LNCAP (cell line): ENCODE data around the gene WWOX.
A peak's percentile ranks its signal among the peaks of the same experiment; 100 is the strongest.

Experiments used
- TF ChIP-seq, protein P1 (sequence below): fragments of 450-650 bp; IDR thresholded peaks from 2 replicates; pipeline ENCODE4 v1.5.1; 2017; ENCODE audit warnings: mild to moderate bottlenecking

Gene WWOX

DNA sequence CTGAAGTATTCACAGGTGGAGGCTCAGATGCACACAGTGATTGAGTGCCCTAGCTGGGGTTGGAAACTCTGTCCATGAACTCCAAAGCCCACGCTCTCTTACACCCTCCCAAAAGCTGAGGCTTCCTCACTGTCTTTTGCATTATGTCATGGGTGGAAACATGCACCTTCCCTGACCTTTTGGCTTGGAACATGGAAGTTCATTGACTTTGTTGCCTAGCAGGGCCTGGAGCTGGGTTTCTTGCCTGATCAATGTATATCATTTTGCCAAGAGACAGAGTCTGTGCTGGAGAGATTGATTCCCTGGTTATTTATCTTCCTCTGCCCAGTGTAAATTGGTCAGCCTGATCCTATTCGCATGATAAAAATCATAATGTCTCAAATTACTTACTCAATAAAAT, 942.7 kb downstream of the WWOX start:
- TF ChIP-seq, protein P1, sequence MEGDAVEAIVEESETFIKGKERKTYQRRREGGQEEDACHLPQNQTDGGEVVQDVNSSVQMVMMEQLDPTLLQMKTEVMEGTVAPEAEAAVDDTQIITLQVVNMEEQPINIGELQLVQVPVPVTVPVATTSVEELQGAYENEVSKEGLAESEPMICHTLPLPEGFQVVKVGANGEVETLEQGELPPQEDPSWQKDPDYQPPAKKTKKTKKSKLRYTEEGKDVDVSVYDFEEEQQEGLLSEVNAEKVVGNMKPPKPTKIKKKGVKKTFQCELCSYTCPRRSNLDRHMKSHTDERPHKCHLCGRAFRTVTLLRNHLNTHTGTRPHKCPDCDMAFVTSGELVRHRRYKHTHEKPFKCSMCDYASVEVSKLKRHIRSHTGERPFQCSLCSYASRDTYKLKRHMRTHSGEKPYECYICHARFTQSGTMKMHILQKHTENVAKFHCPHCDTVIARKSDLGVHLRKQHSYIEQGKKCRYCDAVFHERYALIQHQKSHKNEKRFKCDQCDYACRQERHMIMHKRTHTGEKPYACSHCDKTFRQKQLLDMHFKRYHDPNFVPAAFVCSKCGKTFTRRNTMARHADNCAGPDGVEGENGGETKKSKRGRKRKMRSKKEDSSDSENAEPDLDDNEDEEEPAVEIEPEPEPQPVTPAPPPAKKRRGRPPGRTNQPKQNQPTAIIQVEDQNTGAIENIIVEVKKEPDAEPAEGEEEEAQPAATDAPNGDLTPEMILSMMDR = no peak

DNA sequence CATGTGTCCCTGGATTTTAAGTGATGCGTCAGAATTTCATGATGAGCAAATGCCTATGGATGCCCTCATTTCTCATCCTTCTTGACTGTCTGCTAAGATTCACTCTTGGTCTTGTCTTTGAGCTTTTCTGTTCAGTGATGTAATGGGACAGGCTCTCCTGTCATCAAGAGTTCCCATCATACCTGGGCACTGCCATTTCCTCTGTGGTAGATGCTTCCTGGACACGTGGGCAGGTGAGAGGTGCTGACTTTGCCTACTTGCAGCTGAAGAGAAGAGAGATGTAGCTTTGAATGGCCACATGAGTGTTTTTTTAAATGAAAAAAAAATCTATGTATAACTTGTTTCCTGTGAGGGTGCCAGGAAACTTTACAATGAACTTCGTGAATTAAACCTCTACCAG, 943.4 kb downstream of the WWOX start:
- TF ChIP-seq, protein P1 = no peak

DNA sequence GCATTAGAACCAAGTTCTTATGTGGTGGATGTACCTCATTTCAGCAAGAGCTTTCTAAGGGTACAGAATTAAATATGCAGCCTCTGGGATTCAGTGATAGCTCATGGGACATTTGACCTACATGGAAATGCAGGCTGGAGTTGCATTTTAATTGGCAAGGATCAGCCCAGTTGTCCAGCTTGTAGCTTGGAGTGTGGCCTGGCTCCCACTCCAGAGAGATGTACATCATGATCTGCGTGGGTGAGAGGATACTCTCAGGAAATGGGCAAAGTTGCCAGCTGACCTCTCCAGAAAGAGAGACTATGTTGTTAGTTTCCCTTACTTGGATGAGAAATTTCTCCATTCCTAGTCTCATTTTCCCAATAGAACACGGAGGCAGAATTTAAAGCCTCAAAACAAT, 945.7 kb downstream of the WWOX start:
- TF ChIP-seq, protein P1 = no peak

DNA sequence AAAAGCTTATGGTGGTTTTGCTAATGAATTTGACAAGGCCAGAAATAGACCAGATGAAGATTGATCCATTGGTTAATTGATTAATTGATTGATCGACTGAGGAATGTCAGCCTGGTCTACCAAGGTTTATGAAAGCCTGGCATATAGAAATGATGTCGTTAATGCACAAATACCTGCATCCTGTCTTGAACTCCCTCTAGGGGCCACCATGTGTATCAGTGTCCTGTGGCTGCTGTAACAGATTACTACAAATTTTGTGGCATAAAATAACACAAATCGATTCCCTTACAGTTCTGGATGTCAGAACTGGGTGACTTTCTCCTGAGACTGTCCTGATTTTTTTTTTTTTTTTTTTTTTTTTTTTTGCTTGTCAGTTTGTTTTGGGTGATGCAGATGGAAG, 947.9 kb downstream of the WWOX start:
- TF ChIP-seq, protein P1 = peak; percentile 45; the same call in 1 of the 2 replicates

DNA sequence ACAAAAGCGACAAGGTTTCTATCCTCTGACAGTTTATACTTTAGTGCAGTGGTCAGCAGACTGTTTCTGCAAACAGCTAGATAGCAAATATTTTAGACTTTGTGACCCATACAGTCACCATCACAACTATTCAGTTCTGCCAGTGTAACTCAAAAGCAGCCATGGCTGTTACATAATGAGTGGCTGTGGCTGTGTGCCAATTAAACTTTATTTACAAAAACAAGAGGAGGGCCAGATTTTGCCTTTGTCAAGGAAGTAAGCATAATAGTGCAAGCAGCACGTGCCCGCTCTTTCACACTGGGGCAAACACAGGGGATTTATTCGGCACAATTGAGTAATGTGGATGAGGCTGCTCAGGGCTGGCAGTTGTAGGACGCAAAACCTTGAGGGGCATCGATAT, 949.6 kb downstream of the WWOX start:
- TF ChIP-seq, protein P1 = no peak

DNA sequence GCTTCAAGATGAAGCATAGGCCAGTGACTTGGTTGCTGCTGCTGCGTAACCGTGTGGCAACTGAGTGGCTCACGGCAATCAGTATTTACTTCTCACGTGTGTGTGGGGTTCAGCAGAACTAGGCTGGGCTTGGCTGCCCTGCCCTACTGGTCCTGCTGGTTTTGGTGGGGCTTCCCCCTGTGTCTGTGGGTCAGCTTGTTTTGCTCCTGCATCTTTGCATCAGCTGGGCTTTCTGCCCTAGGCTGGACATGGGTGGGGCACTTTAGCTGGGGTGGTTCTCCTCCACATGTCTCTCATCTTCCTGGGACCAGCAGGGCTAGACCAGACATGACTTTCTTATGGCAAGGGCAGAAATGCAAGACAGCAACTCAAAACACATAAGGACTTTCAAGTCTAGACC, 950.6 kb downstream of the WWOX start:
- TF ChIP-seq, protein P1 = no peak

DNA sequence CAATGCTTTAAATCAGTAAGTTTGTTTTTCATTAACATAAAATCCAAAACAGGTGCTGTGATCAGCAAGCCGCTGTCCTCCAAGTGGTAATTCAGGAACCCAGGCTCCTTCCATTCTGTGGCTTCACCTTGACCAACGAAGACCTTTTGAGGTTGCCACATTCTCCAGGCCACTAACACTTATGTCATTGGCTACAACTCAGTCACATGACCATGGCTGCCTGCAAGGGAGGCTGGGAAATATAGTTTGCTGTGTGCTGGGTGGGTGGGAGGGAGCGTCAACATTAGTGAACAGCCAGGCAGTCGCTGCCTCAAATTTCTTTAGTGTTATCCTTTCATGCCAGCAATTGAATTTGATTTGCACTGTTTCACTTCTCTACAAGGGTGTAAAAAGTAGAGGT, 951.9 kb downstream of the WWOX start:
- TF ChIP-seq, protein P1 = no peak

DNA sequence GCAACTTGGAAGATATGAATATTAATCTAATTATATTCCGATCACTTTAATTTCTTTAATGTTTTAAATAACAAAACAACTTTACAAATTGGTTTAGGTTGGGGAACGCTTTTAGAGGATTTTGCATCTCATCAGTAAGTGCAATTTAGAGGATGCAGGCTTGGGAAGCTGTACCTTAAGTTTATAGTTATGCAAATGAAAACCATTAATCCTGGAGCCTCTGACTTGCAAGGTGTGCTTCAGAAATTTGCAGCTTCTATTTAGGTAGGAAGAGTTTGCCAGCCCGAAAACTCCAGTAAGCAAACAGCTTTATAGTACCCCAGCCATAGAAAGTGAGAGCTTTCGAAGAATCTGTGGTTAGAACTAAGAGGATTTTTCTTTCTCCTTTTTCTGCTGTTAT, 954.1 kb downstream of the WWOX start:
- TF ChIP-seq, protein P1 = no peak
